ENCODE results near the gene TARDBP. TPM values are rescaled to one million over a fixed set of nuclear protein-coding genes. Genes with fewer than 3 reads are reported as not detected.

TARDBP gene
- total and polyA plus RNA-seq, 8 donors = 43.3 to 84.7 (median 53.7) TPM

DNA sequence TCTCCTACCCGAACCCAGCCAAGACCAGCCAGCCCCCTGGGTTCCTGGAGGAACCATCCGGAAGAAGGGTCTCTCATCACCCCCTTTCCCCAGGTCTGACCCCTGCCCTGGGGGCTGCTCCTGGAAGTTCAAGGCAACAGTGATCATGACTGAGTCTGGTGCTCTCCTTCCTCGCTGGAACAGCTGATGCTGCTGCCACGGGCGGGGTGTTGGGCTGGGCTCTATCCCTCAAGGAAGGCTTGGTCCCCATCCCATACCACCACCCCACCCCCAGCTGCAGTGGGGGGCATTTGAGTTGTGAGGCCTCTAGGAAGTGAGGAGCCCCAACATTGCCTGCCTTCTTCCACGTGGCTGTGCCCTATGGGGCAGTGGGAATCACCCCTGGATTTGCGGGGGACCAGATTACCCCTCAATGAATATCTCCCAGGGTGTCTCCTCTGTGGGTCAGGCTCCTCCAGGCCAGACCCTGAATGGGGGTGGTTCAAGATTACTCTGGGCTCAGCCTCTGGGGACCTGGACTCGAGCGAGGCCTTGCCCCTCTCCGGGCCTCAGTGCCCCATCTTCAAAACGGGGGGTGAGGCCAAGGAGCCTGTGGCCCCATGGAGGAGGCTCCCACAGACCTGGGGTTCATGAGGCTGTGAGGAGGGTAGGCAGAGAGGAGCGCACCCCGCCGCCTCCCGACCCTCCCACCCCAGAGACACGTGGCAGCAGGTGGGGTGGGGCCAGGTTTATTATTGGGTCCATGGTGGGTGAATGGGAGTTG is 31.8 kb downstream of the TARDBP start:
- H3K9me3 ChIP-seq = no peaks in the 10 kb centered on the region
- ATAC-seq (no peak), DNase-seq (no peak), FAIRE-seq (no peak)
- no peaks in the 10 kb centered on the region for H3K4me1 ChIP-seq
- no peak overlapping the region for H3K27ac ChIP-seq
- intact Hi-C loops (cut with DNase I) = no loop called here
- WGBS, 2 donors = 75 to 78% methylated on average over 15 to 16 of the region's 16 CpGs
- no peaks in the 10 kb centered on the region for H3K27me3 ChIP-seq
- H3K36me3 ChIP-seq = no peaks in the 10 kb centered on the region
- TF ChIP-seq, protein P1, sequence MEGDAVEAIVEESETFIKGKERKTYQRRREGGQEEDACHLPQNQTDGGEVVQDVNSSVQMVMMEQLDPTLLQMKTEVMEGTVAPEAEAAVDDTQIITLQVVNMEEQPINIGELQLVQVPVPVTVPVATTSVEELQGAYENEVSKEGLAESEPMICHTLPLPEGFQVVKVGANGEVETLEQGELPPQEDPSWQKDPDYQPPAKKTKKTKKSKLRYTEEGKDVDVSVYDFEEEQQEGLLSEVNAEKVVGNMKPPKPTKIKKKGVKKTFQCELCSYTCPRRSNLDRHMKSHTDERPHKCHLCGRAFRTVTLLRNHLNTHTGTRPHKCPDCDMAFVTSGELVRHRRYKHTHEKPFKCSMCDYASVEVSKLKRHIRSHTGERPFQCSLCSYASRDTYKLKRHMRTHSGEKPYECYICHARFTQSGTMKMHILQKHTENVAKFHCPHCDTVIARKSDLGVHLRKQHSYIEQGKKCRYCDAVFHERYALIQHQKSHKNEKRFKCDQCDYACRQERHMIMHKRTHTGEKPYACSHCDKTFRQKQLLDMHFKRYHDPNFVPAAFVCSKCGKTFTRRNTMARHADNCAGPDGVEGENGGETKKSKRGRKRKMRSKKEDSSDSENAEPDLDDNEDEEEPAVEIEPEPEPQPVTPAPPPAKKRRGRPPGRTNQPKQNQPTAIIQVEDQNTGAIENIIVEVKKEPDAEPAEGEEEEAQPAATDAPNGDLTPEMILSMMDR (IDR thresholded peaks at IDR 0.05) = no peak
- no peak overlapping the region for H3K4me3 ChIP-seq

DNA sequence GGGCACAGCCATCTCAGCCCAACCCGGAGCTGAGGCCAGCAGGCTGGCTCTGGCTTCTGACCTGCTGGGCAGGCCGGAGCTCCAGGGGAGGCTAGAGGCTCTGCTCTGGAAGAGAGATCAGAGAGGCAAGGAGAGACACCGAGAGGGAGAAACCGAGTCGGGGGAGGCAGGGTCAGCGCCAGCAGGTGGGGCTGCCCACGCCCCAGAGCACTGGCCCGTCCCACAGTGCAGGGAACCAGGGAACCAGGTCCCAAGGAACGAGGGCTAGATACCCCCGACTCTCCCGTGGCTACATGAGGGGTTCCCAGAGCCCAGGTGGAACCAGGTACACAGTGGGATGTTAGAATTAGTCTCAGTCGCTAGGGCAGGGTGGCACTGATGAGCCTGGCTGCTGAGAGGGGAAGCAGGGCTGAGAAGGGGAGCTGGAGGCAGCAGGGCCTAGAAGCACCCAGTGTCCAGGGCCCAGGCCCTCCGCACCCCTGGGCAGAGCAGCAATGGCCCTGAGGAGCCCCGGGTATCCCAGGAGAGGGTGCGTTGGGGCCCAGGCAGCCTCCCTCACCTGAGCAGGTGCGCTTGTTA is 32.5 kb downstream of the TARDBP start:
- TF ChIP-seq, protein P1 (IDR thresholded peaks at IDR 0.05) = no peak
- H3K4me1 ChIP-seq = no peaks in the 10 kb centered on the region
- WGBS, 2 donors = 80 to 82% methylated on average over 16 of the region's 16 CpGs
- peak in 1 of 6 donors; percentile 39 for DNase-seq
- no peaks in the 10 kb centered on the region for H3K27me3 ChIP-seq
- FAIRE-seq = no peak
- H3K36me3 ChIP-seq = no peaks in the 10 kb centered on the region
- no peak overlapping the region for H3K4me3 ChIP-seq
- no peak overlapping the region for H3K27ac ChIP-seq
- ATAC-seq = no peak
- intact Hi-C loops (cut with DNase I) = no loop called here
- no peaks in the 10 kb centered on the region for H3K9me3 ChIP-seq

DNA sequence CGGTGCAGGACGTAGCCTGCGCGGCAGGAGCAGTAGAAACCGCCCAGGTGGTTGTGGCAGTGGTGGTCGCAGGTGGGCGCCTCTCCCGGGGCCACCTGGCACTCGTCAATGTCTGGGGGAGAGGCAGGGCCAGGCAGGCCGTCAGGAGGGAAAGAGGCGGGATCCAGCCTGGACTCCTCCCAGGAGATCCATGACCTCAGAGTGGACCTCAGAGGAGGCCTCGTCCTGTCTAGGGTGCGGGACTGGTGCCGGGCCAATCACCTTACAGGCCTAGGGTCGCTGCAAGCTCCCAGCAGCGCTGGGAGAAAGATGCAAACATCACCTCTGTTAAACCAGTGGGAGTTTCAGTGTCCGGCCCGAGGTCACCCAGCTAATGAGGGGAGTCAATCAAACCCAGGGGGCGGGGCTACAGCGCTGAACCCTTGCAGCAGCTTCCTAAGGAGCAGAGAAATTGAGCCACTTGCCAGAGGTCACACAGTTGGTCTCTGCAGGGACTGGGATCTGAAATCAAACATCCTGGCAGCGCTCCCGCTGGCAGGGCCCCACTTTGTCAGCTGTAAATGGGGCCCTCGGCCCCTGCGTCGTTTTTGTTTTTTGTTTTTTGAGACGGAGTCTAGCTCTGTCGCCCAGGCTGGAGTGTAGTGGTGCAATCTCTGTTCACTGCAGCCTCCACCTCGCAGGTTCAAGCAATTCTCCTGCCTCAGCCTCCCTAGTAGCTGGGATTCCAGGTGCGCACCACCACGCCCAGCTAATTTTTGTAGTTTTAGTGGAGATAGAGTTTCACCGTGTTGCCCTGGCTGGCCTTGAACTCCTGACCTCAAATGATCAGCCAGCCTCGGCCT is 33.2 kb downstream of the TARDBP start:
- ATAC-seq (no peak), FAIRE-seq (no peak), DNase-seq (no peak)
- Histone ChIP-seq H3K27me3 (no peaks in the 10 kb centered on the region), H3K4me3 (no peak overlapping the region), H3K4me1 (no peaks in the 10 kb centered on the region), H3K9me3 (no peaks in the 10 kb centered on the region), H3K36me3 (no peaks in the 10 kb centered on the region), H3K27ac (no peak overlapping the region)
- intact Hi-C loops (cut with DNase I) = no loop called here
- 72 to 73% methylated on average over 32 of the region's 32 CpGs for WGBS, 2 donors
- TF ChIP-seq, protein P1 (IDR thresholded peaks at IDR 0.05) = no peak

DNA sequence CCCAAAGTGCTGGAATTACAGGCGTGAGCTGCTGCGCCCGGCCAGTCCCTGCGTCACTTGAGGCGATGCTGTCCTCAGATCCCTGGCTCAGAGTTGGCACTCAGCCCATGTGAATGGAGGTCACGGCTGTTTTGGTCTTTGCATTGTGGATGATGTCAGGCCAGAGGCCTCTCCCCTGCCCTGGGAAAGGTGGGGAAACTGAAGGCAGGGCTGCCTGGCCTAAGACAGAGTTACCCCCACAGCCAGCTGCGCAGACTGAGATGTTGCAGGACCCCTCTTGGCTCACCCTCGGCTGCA is 33.8 kb downstream of the TARDBP start:
- H3K27me3 ChIP-seq = no peaks in the 10 kb centered on the region
- no peaks in the 10 kb centered on the region for H3K4me1 ChIP-seq
- H3K27ac ChIP-seq = no peak overlapping the region
- intact Hi-C loops (cut with DNase I) = no loop called here
- H3K4me3 ChIP-seq = no peak overlapping the region
- no peak for DNase-seq
- no peak for ATAC-seq
- WGBS, 2 donors = 85 to 89% methylated on average over 8 of the region's 8 CpGs
- FAIRE-seq = no peak
- no peaks in the 10 kb centered on the region for H3K9me3 ChIP-seq
- TF ChIP-seq, protein P1 (IDR thresholded peaks at IDR 0.05) = no peak
- no peaks in the 10 kb centered on the region for H3K36me3 ChIP-seq

Data from pancreas (tissue), 10 donors.